Left cardiac atrium (tissue), 4 donors: ENCODE results near the gene WDR62. TPM values are rescaled to one million over a fixed set of nuclear protein-coding genes. Genes with fewer than 3 reads are reported as not detected.
"Not testable (repeated sequence)": the region's sequence is repeated elsewhere in the genome, so short reads cannot be mapped to it uniquely, and the experiment has no call there.

Experiments used
- ATAC-seq, 2 donors: fragments of 200-7000 bp; cut with Tn5 transposase; one replicate each; pipeline ENCODE4 v1.9.1; 2020; ENCODE audit warnings: mild to moderate bottlenecking in 2 of 2, moderate library complexity in 2 of 2
- DNase-seq: peaks from one replicate; pipeline ENCODE4 v3.0.0-alpha.2; 2020
- intact Hi-C, 2 donors: fragments of 100-400 bp; cut with DNase I; formaldehyde crosslinking; loops; one replicate each; pipeline versions ENCODE4 v1.14.1 to v1.15.1; 2022 to 2023
- total RNA-seq, 2 donors: library from RNA; stranded (reverse); fragmentation: NEBNext Ultra II Directional; extraction: Animal tissue kit (Norgen Biotek cat#: 25700); gene quantifications; one replicate each; pipeline ENCODE4 v1.2.1, GENCODE V29; 2021
- donor health status: DM: no; HTN: yes; CAD: no.
- donor health status: DM: no; HTN: yes; CAD: no; lungs with severe emphysema.
- donor health status: DM: yes; HTN: yes; CAD: no.
- donor health status: Dilated cardiomyopathy.

Gene WDR62
- total RNA-seq, 2 donors from 2014 or later = 4.4 to 18.1 TPM

DNA sequence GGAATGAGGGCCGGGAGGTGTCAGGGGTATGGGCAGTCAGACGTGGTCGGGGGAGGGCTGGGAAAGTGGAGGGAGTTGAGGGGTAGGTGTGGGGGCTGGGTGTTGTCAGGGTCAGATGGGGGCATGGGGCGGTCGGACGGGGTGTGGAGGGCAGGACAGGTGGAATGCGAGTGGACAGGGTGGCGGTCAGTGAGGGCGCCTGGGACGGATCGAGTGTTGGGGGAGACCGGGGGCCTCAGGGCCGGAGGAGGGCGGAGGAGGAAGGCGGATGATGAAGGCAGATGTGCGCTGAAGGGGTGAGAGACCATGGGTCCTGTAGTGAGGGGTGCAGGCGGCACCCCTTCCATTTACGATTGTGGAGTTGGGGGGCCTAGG, 66.3 kb downstream of the WDR62 start:
- ATAC-seq (no peak), DNase-seq (no peak)
- intact Hi-C loops = no loop called here

DNA sequence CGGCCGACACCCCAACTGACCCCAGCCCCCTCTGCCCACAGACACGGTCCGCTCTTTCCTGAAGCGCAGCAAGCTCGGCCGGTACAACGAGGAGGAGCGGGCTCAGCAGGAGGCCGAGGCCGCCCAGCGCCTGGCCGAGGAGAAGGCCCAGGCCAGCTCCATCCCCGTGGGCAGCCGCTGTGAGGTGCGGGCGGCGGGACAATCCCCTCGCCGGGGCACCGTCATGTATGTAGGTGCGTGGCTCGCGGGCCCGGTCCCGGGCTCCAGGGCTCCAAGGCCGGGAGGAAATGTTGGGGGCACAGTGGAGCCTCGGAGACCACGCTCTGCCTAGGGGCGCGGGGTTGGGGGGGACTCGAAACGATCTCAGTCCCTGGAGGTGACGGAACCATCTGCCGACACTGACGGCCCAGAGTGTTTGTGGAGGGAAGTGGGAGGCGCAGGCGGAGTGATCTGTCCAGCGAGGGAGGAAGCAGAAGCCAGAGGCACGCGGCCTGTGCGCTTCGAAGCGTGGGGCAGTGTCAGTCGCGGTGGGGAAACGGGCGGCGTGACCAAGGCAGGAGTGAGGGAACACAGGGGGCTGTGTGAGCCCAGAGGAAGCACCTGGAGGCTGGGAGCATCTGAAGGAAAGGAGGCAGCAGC, 66.9 kb downstream of the WDR62 start:
- ATAC-seq (no peak), DNase-seq (no peak)
- intact Hi-C loops = no loop called here

DNA sequence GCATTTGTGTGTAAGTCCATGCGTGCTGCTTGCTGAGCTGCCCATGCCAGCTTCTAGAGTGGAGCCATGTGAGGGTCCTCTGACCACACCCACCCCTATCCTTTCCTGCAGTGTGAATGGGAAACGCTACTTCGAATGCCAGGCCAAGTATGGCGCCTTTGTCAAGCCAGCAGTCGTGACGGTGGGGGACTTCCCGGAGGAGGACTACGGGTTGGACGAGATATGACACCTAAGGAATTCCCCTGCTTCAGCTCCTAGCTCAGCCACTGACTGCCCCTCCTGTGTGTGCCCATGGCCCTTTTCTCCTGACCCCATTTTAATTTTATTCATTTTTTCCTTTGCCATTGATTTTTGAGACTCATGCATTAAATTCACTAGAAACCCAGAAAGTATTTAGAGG, 70.9 kb downstream of the WDR62 start:
- intact Hi-C loops = no loop called here
- ATAC-seq (no peak), DNase-seq (no peak)

DNA sequence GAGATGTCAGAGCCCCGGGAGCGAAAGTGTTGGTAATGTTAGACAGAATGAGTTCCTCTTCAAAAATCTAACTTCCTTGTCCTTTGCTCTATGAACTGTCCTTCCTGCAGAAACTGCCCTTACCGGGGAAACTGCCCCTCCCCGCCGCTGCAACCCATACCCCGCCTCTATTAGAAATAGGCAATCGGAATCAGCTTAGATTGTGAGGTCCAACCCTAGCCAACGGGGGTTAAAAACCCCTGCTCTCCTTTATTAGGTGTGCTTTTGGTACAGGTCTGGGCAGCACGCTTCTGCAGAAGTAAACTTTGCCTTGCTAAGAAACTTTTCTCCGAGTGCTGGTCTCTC, 73.7 kb downstream of the WDR62 start:
- DNase-seq = no peak
- ATAC-seq = peak; percentile 13 to 23
- intact Hi-C loops = no loop called here

DNA sequence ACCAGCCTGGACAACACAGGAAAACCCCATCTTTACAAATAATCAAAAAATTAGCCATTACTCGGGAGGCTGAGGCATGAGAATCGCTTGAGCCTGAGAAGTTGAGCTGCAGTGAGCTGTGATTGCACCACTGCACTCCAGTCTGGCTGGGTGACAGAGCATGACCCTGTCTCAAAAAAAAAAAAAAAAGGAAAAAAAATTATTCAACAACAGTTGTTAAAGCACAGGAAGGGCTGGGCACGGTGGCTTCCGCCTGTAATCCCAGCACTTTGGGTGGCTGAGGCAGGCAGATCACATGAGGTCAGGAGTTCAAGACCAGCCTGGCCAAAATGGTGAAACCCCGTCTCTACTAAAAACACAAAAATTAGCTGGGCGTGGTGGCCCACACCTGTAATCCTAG, 76.5 kb downstream of the WDR62 start:
- ATAC-seq, intact Hi-C loops: not testable (repeated sequence)
- peak; percentile 56 for DNase-seq

DNA sequence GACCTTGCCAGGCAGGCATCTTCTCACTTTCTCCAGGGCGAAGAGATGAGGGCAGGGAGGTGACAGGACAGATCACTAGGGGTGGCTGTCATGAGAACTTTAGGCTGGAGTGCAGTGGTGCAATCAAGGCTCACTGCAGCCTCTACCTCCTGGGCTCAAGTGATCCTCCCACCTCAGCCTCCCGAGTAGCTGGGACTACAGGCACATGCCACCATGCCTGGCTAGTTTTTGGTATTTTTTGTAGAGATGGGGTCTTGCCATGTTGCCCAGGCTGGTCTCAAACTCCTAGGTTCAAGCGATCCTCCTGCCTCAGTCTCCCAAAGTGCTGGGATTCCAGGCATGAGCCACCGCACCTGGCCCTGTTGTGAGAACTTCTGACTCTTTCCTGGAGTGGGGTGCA, 80.2 kb downstream of the WDR62 start:
- intact Hi-C loops, ATAC-seq, DNase-seq: not testable (repeated sequence)

DNA sequence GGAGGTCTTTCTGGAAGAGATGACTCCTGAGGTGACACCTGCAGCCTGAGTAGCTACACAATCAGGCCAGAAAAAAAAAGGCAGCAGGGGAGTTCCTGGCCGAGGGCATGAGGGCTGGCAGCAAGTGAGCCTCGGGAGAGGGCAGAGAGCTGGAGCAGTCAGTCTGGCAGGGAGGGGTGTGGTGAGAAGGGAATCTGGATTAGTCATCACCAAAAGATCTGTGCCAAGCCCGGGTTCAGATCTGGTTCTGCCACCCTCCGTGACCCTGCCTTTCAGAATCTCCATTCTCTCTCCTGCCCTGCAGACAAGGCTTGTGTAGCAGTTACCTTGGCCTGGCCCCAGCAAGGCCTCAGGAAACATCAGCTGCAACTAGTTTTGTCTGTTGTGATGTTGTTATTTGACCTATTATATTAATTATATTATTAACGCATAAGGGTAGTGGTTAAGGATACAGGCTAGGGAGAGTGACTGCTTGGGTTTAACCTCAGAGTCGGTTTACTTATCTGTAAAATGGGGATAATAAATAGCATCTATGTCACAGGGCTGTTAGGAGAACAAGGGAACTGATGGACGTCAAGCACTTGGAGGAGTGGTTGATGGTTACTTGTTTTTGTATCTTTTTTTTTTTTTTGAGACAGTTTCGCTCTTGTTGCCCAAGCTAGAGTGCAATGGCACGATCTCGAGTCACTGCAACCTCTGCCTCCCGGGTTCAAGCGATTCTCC, 82.4 kb downstream of the WDR62 start:
- ATAC-seq (peak in 1 of 2 donors; percentile 47), DNase-seq (peak; percentile 72)
- intact Hi-C loops = no loop called here

DNA sequence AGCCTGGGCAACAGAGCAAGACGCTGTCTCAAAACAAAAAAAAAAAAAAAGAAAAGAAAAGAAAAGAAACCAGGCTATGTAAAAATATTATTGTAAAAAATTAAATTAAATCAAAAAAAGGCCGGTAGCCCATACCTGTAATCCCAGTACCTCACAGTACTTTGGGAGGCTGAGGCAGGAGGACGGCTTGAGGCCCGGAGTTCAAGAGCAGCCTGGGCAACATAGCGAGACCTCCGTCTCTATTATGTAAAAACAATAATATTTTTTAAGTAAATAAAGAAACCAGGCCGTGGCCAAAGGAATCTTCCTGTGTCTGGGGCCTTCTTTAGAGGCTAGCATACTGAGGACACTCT, 84.4 kb downstream of the WDR62 start:
- DNase-seq (no peak), ATAC-seq (no peak)
- intact Hi-C loops = no loop called here

DNA sequence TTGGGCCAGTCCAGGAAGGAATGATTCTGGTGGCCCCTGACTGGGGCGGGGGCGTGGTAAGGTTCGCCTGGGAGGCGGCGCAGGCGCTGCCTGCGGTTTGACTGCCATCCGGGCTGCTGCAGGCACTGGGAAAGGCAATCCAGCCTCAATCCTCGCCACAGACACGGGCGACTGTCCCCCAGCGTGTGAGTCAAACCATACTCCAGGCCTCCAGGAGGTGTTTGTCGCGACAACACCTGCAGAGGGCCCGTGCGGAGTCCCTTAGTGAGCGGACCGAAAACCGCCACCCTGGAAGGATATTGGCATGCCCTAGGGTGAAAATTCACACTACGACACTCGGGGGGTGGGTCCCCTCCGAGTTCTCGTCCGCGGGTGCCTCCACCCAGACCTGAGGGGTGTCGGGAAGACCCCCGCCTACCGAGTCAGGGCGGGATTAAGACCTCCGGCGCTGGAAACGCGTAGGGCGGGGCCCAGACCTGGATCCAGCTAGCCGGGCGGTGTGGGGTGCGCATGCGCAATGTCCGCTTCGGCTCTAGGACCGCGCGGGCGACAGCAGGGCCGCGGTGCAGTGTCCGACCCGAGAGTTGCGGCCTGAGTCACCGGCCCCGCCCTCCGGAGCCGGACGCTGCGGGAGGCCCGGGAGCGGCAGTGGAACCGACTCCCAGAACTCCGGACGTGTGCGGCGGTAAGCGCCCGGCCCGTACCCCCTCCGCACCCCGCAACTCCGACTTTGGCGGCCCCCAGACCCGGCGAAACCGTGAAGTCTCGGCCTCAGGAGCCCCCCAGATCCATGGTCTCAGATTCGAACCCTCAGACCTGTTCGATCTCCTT, 85.0 kb downstream of the WDR62 start, which contains the start of gene CAPNS1:
Gene CAPNS1, plus strand, starts transcription at position 594 of the 831 bp plus-strand sequence. CDS start 946 bp downstream, outside the sequence.
- intact Hi-C loops = no loop called here
- DNase-seq = peak; percentile 99
- peak; percentile 93 for ATAC-seq

DNA sequence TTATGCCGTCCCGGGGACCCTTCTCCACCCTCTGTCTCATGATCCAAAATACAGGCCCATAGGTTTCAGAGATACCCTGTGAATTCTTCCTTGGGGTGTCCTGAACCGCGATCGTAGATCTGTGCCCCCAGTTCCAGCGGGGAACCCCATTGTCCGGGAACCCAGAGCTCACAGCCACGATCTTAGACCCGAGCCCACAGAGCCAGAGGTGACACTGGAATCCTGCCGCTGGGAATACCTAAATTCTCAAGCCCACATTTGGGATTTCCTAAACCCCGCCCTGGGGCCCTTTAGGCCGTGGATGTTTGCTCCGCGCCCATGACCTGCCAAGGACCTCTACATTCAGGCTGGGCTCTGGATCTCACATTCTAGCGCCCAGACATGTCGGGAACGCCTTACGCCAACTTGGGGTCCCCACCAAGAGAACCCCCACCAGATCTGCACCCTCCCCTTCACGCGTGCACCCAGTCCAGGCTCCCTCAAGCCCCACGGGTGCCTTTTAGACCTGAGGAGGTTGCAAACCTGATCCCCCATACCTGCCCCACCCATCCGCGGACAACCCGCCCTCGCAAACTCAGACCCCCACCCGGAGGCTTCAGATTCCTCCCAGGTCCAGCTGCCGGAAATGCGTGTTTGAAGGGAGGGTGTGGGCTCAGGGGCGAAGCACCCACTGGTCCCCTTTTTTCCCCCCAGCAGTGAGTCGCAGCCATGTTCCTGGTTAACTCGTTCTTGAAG, 85.8 kb downstream of the WDR62 start:
- ATAC-seq (peak; percentile 24 to 35), DNase-seq (peak; percentile 65)
- intact Hi-C loops = no loop called here

DNA sequence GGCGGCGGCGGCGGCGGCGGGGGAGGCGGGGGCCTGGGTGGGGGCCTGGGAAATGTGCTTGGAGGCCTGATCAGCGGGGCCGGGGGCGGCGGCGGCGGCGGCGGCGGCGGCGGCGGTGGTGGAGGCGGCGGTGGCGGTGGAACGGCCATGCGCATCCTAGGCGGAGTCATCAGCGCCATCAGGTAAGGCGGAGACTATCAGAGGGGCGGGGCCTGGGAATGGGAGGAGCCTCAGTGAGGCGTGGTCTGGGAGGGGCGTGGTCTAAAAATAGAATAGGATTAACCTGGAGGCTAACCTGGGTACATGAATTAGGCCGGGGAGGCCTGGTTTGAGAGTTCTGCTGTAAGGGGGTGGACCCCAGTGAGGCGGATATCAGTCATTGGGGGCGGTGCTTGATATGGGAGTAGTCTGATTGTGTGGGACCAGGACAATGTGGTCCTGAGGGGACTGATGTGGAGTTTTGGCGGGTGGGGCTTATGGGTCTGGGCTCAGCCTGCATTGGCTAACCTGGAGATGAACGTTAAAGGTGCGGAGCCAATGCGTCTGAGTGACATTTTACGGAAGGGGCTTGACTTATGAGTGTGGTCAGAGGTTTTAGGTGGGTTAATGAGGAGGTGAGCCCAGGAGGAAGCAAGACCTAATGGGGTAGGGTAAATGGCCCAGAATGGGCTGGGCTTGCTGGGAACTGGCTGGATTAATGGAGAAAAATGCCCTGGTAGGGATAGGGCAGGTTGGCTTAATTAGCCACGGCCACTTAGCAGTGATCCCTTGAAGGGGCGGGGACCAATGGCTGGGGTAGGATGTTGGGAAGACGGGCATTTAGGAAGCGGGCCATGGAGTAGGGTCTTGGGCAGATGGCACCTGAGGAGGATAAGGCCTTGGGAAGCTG, 86.6 kb downstream of the WDR62 start:
- intact Hi-C loops = no loop called here
- peak; percentile 89 for DNase-seq
- peak; percentile 79 to 80 for ATAC-seq

DNA sequence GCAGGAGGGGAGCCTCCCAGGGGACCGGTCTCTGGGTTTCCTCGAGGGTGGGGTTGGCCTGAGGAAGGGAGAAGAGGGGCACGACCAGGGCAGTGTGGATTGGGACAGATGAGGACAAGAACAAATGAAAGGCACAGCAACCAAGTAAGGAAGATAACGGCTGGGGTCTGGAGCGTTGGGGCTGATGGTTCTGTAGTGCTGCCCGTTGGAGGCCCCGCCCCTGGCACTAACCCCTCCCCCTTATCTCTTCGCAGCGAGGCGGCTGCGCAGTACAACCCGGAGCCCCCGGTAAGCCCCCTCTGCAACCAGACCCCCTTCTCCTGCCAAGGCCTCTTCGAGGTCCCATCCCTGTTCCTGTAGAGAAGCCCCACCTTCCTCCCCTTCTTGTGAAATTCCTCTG, 87.3 kb downstream of the WDR62 start:
- ATAC-seq (no peak), DNase-seq (no peak)
- intact Hi-C loops = no loop called here

DNA sequence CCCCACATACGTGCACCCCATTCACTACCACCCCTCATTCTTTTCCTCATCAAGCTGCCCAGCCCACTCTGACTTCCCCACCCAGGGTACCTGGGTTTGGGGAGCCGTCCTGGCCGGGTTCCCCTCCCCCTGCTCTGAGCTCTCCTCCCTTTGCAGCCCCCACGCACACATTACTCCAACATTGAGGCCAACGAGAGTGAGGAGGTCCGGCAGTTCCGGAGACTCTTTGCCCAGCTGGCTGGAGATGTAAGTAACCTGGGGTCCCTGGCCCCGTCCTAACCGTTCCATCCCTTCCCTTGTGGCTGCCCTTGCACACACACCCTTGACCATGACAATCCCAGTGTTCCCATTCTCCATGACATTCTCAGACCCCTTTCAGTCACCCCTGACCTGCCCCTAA, 87.8 kb downstream of the WDR62 start:
- intact Hi-C loops = no loop called here
- DNase-seq = no peak
- ATAC-seq = no peak

DNA sequence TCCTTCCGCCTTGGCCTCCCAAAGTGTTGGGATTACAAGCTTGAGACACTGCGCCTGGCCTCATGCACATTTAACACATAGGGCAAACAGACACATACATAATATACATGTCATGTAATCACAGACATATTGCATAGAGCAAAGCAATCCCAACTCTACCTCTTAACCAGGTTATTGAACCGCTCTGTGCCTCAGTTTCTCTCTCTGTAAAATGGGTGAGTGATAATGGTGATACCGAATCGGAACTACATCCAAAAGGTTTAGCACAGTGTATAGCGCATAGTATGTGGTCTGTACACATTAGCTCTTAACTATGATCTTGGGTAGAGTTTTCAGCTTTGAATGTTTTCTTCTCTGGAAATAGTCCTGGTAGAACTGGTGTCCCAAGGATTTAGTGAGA, 89.9 kb downstream of the WDR62 start:
- intact Hi-C loops = no loop called here

DNA sequence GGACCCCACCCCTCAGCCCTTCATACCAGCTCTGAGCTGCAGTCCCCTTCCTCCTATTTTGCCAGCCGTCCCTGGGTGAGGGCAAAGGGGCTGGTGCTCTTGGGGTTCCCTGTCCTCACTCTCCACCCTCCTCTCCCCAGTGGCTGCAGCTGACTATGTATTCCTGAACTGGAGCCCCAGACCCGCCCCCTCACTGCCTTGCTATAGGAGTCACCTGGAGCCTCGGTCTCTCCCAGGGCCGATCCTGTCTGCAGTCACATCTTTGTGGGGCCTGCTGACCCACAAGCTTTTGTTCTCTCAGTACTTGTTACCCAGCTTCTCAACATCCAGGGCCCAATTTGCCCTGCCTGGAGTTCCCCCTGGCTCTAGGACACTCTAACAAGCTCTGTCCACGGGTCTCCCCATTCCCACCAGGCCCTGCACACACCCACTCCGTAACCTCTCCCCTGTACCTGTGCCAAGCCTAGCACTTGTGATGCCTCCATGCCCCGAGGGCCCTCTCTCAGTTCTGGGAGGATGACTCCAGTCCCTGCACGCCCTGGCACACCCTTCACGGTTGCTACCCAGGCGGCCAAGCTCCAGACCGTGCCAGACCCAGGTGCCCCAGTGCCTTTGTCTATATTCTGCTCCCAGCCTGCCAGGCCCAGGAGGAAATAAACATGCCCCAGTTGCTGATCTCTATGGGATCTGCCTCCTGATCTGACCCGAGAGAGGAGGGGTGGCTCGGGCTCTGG, 95.1 kb downstream of the WDR62 start:
- DNase-seq (no peak), ATAC-seq (no peak)
- intact Hi-C loops = no loop called here

More for the DNA sequence above, 89.9 kb downstream of the WDR62 start:
- DNase-seq (no peak), ATAC-seq (no peak)

DNA sequence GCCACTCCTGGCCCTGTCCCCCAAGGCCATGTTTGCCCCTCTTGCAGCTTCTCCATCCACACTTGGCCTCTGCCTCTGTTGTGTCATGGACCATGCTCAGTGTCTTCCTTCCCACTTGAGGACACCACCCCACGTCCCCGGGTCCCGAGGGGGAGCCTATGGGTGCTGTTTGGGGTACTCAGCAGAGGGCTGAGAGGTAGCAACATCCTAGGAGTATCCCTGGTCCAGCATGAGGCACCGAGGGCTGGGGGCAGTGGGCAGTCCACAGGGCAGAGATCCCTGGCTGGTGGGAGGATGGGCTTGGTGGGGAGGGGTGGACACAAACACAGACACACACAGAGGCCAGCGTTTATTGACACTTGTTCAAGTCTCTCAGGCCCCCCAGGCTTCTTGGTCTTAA, 95.9 kb downstream of the WDR62 start:
- DNase-seq (no peak), ATAC-seq (peak in 1 of 2 donors; percentile 1)
- intact Hi-C loops = no loop called here

DNA sequence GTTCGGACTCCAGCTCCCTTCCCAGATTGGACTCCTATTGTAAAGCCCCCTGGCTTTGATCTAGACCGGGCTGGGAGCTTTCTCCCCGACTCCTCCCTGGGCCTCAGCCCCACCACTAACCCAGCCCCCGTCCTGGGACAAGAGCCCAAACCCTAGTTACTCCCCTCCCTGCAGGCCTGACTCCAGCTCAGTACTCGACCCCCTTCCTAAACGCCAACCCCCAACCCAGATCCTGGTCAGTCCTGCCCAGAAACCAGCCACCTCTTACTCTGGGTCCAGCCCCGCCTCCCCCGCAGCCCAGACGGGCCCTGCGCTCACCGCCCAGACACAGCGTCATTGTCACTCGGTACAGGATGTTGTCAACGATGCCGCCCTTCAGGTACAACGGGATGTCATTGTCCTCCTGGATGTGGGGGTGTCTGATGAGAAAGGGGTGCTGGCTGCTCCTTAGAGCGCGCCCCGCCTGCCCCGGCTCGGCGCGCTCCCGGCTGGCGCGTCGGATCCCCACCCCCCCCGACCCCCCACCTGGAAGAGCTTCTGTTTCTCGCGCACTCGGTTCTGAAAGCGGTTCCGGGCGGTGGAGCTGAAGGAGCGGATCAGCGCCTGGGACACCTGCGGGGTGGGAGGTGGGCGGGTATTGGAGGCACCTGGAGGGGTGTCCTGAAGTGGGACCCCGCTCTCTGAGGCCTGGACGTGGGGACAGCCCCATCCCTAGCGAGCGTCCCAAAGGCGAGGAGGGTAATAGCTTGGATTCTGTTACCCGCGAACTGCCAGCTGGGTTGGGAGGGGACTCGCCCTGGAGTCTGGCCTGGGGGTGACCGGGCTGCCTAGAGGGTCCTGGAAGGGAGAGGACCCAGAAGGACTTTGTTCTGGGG, 96.7 kb downstream of the WDR62 start:
- DNase-seq = peak; percentile 79
- peak; percentile 65 to 76 for ATAC-seq
- intact Hi-C loops = no loop called here
